Measurements from ENCODE around the gene RGS18.
A peak's percentile ranks its signal among the peaks of the same experiment; 100 is the strongest.
"Not testable (repeated sequence)": the region's sequence is repeated elsewhere in the genome, so short reads cannot be mapped to it uniquely, and the experiment has no call there.

RGS18 gene

DNA sequence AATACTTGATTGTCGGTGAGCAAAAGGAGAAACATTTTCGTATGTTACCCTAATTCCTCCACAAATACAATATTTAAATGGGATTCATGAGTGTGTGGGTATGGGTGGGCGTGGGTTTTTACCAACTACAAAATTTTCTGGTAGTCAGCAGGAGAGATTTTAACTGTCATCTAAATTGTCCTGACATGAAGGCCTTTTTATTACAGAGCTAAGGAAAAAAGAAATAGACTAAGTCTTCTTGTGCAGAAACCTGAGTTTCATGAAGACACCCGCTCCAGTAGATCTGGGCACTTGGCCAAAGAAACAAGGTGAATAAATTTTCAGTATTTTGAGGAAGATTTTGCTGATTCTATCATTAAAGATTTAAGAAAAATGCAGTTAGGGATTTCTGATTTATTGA, 752 bp downstream of the RGS18 start:
- H3K4me3 ChIP-seq (ENCODE audit: low read depth, low read length): peak overlapping the region; percentile 95
- peak; percentile 50 for DNase-seq (ENCODE audit: low read depth)
- no peak for TF ChIP-seq POLR2A (IDR thresholded peaks at IDR 0.05; ENCODE audit: extremely low read depth, insufficient read length)
- TF ChIP-seq, protein P1, sequence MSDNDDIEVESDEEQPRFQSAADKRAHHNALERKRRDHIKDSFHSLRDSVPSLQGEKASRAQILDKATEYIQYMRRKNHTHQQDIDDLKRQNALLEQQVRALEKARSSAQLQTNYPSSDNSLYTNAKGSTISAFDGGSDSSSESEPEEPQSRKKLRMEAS (IDR thresholded peaks at IDR 0.05; ENCODE audit: low read depth, low read length): no peak

- peak; percentile 54 for DNase-seq (ENCODE audit: low read depth)
- TF ChIP-seq, protein P1 (IDR thresholded peaks at IDR 0.05; ENCODE audit: low read depth, low read length): no peak
- TF ChIP-seq POLR2A (IDR thresholded peaks at IDR 0.05; ENCODE audit: extremely low read depth, insufficient read length): no peak
- TF ChIP-seq, protein P2, sequence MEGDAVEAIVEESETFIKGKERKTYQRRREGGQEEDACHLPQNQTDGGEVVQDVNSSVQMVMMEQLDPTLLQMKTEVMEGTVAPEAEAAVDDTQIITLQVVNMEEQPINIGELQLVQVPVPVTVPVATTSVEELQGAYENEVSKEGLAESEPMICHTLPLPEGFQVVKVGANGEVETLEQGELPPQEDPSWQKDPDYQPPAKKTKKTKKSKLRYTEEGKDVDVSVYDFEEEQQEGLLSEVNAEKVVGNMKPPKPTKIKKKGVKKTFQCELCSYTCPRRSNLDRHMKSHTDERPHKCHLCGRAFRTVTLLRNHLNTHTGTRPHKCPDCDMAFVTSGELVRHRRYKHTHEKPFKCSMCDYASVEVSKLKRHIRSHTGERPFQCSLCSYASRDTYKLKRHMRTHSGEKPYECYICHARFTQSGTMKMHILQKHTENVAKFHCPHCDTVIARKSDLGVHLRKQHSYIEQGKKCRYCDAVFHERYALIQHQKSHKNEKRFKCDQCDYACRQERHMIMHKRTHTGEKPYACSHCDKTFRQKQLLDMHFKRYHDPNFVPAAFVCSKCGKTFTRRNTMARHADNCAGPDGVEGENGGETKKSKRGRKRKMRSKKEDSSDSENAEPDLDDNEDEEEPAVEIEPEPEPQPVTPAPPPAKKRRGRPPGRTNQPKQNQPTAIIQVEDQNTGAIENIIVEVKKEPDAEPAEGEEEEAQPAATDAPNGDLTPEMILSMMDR (IDR thresholded peaks at IDR 0.05; ENCODE audit: low read depth, low read length): no peak
- TF ChIP-seq MYC (IDR thresholded peaks at IDR 0.05; ENCODE audit: low read depth, low read length): no peak
- H3K4me3 ChIP-seq (ENCODE audit: low read depth, low read length): peak overlapping the region; percentile 95
Measured at GRCh38 chr1:192159781-192160180, 1.5 kb downstream of the RGS18 start.

DNA sequence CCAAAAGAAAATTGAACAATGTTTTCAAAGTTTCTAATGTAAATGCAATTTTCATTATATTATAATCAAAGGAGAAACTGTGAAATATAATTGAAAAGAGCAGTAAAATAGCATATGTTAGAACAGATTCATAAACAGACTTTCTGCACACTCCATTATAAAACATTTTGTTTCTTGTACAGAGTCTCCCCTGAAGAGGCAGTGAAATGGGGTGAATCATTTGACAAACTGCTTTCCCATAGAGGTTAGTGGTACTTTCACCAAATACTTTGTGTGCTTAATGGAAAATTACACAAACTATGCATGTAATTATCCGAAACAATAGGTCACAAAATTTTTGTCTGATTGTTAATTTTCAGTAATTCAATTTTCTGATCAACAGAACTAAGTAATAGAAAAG, 1.9 kb downstream of the RGS18 start:
- peak overlapping the region; percentile 95 for H3K4me3 ChIP-seq (ENCODE audit: low read depth, low read length)

GRCh38 chr1:192161976-192162375, 3.7 kb downstream of the RGS18 start:
- peak overlapping the region; percentile 95 for H3K4me3 ChIP-seq (ENCODE audit: low read depth, low read length)
- TF ChIP-seq POLR2A (IDR thresholded peaks at IDR 0.05; ENCODE audit: extremely low read depth, insufficient read length) (no peak), MYC (IDR thresholded peaks at IDR 0.05; ENCODE audit: low read depth, low read length) (no peak)
- TF ChIP-seq, protein P2 (IDR thresholded peaks at IDR 0.05; ENCODE audit: low read depth, low read length): no peak
- TF ChIP-seq, protein P1 (IDR thresholded peaks at IDR 0.05; ENCODE audit: low read depth, low read length): no peak
- DNase-seq (ENCODE audit: low read depth): no peak

More for the DNA sequence above, 1.9 kb downstream of the RGS18 start:
- DNase-seq (ENCODE audit: low read depth): peak; percentile 65
- TF ChIP-seq, protein P1 (IDR thresholded peaks at IDR 0.05; ENCODE audit: low read depth, low read length): no peak
- TF ChIP-seq, protein P2 (IDR thresholded peaks at IDR 0.05; ENCODE audit: low read depth, low read length): no peak
- no peak for TF ChIP-seq POLR2A (IDR thresholded peaks at IDR 0.05; ENCODE audit: extremely low read depth, insufficient read length)
- no peak for TF ChIP-seq MYC (IDR thresholded peaks at IDR 0.05; ENCODE audit: low read depth, low read length)

GRCh38 chr1:192162376-192162775, 4.1 kb downstream of the RGS18 start:
- TF ChIP-seq POLR2A (IDR thresholded peaks at IDR 0.05; ENCODE audit: extremely low read depth, insufficient read length) (no peak), MYC (IDR thresholded peaks at IDR 0.05; ENCODE audit: low read depth, low read length) (no peak)
- TF ChIP-seq, protein P1 (IDR thresholded peaks at IDR 0.05; ENCODE audit: low read depth, low read length): no peak
- TF ChIP-seq, protein P2 (IDR thresholded peaks at IDR 0.05; ENCODE audit: low read depth, low read length): no peak
- peak overlapping the region; percentile 95 for H3K4me3 ChIP-seq (ENCODE audit: low read depth, low read length)
- peak; percentile 44 for DNase-seq (ENCODE audit: low read depth)

DNA sequence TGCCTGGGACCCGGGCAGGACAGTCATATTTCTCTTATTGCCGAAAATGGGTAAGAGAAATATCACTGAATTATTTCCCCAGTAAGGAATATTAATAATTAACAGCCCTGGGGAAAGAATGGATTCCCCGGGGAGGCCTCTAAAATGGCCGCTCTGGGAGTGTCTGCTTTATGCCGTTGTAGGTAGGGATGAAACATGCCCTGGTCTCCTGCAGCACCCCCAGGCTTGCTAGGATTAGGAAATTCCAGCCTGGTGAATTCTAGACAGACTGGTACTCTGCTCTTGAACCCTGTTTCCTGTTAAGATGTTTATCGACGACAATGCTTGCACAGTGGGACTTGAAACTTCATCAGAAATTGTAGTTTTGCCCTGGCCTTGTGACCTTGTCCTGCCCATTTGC, 6.7 kb downstream of the RGS18 start:
- not testable (repeated sequence) for DNase-seq (ENCODE audit: low read depth); H3K4me3 ChIP-seq (ENCODE audit: low read depth, low read length)

DNA sequence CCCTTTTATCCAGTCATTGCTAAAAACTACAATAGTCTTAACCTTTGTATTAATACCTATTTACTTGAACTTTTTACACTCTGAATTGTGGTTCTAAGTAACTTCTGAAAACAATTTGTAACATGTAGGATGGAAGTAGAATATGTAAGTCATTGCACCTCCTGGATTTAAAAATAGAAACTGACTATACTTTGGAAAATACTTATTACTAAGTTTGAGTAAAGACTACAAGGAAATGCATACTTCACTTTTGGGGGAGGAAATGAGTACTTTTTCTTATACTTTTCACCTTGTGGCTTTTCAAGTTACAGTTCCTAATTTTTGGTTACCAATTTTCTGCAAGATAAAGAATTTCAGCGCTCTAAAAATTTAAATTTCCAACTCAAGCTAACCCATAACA, 8.7 kb downstream of the RGS18 start:
- no peak for DNase-seq (ENCODE audit: low read depth)
- TF ChIP-seq POLR2A (IDR thresholded peaks at IDR 0.05; ENCODE audit: extremely low read depth, insufficient read length) (no peak), MYC (IDR thresholded peaks at IDR 0.05; ENCODE audit: low read depth, low read length) (no peak)
- TF ChIP-seq, protein P1 (IDR thresholded peaks at IDR 0.05; ENCODE audit: low read depth, low read length): no peak
- TF ChIP-seq, protein P2 (IDR thresholded peaks at IDR 0.05; ENCODE audit: low read depth, low read length): no peak
- H3K4me3 ChIP-seq (ENCODE audit: low read depth, low read length): no peak overlapping the region
